ENCODE measurements around the gene UGT3A1. TPM values are rescaled to one million over a fixed set of nuclear protein-coding genes. Genes with fewer than 3 reads are reported as not detected.
A peak's percentile ranks its signal among the peaks of the same experiment; 100 is the strongest.

UGT3A1 gene
- total RNA-seq, 4 donors from 2014 or later: 0.42 to 4.6 (median 2.1) TPM

- Histone ChIP-seq H3K9me3 (no peaks in the 10 kb centered on the region), H3K4me1 (no peaks in the 10 kb centered on the region), H3K36me3 (no peaks in the 10 kb centered on the region), H3K4me3 (no peak overlapping the region), H3K27me3 (peaks cover 4 to 14% (median 13%) of the 10 kb centered on the region in 3 donors), H3K27ac (no peak overlapping the region)
- intact Hi-C loops (cut with DNase I; ENCODE audit: low total_unique reads) (loop anchor here (2.0 to 10.0 kb wide), 2 partner anchors 150 to 312 kb away; partner anchors contain the start of gene SPEF2), in situ Hi-C loops (cut with MboI; ENCODE audit: low sequenced_read_pairs in 4 of 4) (loop anchor here in 2 of 4 donors (5.0 to 10.0 kb wide), 2 partner anchors 149 to 152 kb away; no protein-coding TSS in a partner anchor)
- DNase-seq: no peak
- peak; percentile 60 to 77 (median 67) for TF ChIP-seq CTCF (IDR thresholded peaks at IDR 0.05 in 4 of 5, conservative IDR thresholded peaks at IDR 0.05 in 1 of 5)
- TF ChIP-seq POLR2A (IDR thresholded peaks at IDR 0.05): no peak
- ATAC-seq: peak; percentile 61 to 63
Observed at GRCh38 chr5:35926389-35927051, 64.7 kb downstream of the UGT3A1 start.

- H3K4me1 ChIP-seq: no peaks in the 10 kb centered on the region
- H3K4me3 ChIP-seq: no peak overlapping the region
- no peak overlapping the region for H3K27ac ChIP-seq
- H3K36me3 ChIP-seq: no peaks in the 10 kb centered on the region
- in situ Hi-C loops (cut with MboI; ENCODE audit: low sequenced_read_pairs in 4 of 4) (loop anchor here in 2 of 4 donors (5.0 to 25.0 kb wide), 3 partner anchors 148 to 838 kb away; no protein-coding TSS in a partner anchor), intact Hi-C loops (cut with DNase I; ENCODE audit: low total_unique reads) (loop anchor here (10.0 kb wide), 1 partner anchor 310 kb away; the partner anchor contains the start of gene SPEF2)
- peaks cover 4 to 15% (median 13%) of the 10 kb centered on the region in 3 donors for H3K27me3 ChIP-seq
- ATAC-seq (peak in 1 of 2 donors; percentile 27), DNase-seq (no peak)
- H3K9me3 ChIP-seq: no peaks in the 10 kb centered on the region
- TF ChIP-seq POLR2A (IDR thresholded peaks at IDR 0.05) (no peak), CTCF (IDR thresholded peaks at IDR 0.05 in 4 of 5, conservative IDR thresholded peaks at IDR 0.05 in 1 of 5) (peak in 2 of 5 experiments; percentile 18 to 26)
Observed at GRCh38 chr5:35924950-35925722, 66.1 kb downstream of the UGT3A1 start.

- DNase-seq: no peak
- Histone ChIP-seq H3K27me3 (peaks cover 4 to 15% (median 13%) of the 10 kb centered on the region in 3 donors), H3K27ac (no peak overlapping the region), H3K4me3 (no peak overlapping the region), H3K4me1 (no peaks in the 10 kb centered on the region), H3K9me3 (no peaks in the 10 kb centered on the region), H3K36me3 (no peaks in the 10 kb centered on the region)
- ATAC-seq: no peak
- intact Hi-C loops (cut with DNase I; ENCODE audit: low total_unique reads): loop anchor here (10.0 kb wide), 1 partner anchor 310 kb away; the partner anchor contains the start of gene SPEF2
- in situ Hi-C loops (cut with MboI; ENCODE audit: low sequenced_read_pairs in 4 of 4): loop anchor here in 2 of 4 donors (10.0 to 25.0 kb wide), 2 partner anchors 150 to 837 kb away; no protein-coding TSS in a partner anchor
- TF ChIP-seq CTCF (IDR thresholded peaks at IDR 0.05 in 4 of 5, conservative IDR thresholded peaks at IDR 0.05 in 1 of 5): no peak
- no peak for TF ChIP-seq POLR2A (IDR thresholded peaks at IDR 0.05)
Observed at GRCh38 chr5:35924122-35924949, 66.9 kb downstream of the UGT3A1 start.

GRCh38 chr5:35922468-35922867, 68.7 kb downstream of the UGT3A1 start:
- in situ Hi-C loops (cut with MboI; ENCODE audit: low sequenced_read_pairs in 4 of 4) (loop anchor here in 2 of 4 donors (10.0 to 25.0 kb wide), 2 partner anchors 148 to 835 kb away; no protein-coding TSS in a partner anchor), intact Hi-C loops (cut with DNase I; ENCODE audit: low total_unique reads) (loop anchor here (10.0 kb wide), 1 partner anchor 308 kb away; the partner anchor contains the start of gene SPEF2)
- Histone ChIP-seq H3K4me1 (no peaks in the 10 kb centered on the region), H3K9me3 (no peaks in the 10 kb centered on the region), H3K36me3 (no peaks in the 10 kb centered on the region), H3K4me3 (no peak overlapping the region), H3K27me3 (peaks cover 4 to 15% (median 13%) of the 10 kb centered on the region in 3 donors), H3K27ac (no peak overlapping the region)
- no peak for TF ChIP-seq POLR2A (IDR thresholded peaks at IDR 0.05)
- no peak for TF ChIP-seq CTCF (IDR thresholded peaks at IDR 0.05 in 4 of 5, conservative IDR thresholded peaks at IDR 0.05 in 1 of 5)
- DNase-seq (no peak), ATAC-seq (no peak)
